ENCODE results near the gene PRRC2C.
A peak's percentile ranks its signal among the peaks of the same experiment; 100 is the strongest.
"Not testable (repeated sequence)": the region's sequence is repeated elsewhere in the genome, so short reads cannot be mapped to it uniquely, and the experiment has no call there.

Gene PRRC2C

DNA sequence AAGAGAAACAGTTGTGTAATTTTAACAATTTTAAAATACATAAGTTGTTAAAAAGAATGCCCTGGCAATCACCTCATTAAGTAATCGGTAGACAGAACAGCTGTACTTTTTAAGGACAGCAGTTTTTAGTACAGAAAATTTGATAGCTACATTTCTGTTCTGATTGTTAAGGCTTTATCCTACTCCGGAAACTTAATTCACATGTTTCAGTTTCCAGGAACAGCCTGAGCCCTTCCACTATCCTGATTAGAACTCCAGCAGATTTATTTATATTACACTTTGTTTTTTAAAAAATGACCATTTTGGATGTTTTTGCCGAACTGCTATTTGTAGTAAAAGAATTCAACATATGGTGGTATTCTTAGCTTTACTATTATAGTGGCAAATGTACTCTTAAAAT is 8.7 kb downstream of the PRRC2C start:
- no peak overlapping the region for H3K4me3 ChIP-seq
- no peak overlapping the region for H3K27ac ChIP-seq

DNA sequence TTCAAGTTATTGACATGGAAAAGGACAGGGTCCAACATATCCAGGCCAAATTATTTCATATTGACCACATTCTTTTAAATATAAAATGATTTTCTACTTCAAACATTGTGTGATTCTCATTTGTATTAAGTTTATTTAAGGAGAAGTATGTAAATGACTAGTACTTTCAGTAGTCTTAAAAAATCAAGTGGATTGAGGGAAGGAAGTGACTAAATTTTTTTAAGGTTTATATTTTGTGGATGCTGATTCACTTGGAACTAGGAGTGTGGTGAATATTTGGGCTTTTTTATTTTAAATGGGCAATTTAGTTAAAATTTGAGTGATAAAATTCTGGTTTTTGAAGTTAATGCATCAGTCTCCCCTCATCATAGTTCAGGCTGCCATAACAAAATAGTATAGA is 10.1 kb downstream of the PRRC2C start:
- Histone ChIP-seq H3K27ac (no peak overlapping the region), H3K4me3 (no peak overlapping the region)

DNA sequence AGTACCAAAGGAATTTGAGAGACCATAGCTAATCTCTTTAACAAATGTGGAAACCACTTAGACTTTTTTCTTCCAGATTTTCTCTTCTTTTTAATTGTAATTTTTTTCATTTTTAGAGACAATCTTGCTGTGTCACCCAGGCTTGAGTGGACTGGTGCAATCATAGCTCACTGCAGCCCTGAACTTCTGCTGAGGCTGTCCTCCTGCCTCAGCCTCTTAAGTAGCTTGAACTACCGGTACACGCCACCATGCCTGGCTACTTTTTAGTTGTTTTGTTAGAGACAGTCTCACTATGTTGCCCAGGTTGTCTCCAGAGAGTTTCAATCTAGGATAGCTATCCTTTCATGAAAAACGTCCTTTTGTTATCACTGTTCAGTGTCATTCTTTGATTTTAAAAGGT is 15.0 kb downstream of the PRRC2C start:
- peak overlapping the region in 1 of 21 experiments; percentile 7 for H3K27ac ChIP-seq
- H3K4me3 ChIP-seq: no peak overlapping the region

DNA sequence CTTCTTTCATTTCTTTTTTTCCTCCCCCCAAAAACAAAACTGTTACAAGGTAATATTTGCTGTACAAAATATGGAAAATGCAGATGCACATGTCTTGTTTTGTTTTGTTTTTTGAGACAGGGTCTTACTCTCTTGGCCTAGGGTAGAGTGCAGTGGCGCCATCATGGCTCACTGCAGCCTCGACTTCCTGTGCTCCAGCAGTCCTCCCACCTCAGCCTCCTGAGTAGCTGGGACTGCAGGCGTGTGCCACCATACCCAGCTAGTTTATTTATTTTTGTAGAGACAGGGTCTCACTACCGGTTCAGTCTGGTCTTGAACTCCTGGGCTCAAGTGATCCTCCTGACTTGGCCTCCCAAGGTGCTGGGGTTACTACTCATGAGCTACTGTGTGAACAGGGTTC is 15.5 kb downstream of the PRRC2C start:
- H3K27ac ChIP-seq: no peak overlapping the region
- no peak overlapping the region for H3K4me3 ChIP-seq

DNA sequence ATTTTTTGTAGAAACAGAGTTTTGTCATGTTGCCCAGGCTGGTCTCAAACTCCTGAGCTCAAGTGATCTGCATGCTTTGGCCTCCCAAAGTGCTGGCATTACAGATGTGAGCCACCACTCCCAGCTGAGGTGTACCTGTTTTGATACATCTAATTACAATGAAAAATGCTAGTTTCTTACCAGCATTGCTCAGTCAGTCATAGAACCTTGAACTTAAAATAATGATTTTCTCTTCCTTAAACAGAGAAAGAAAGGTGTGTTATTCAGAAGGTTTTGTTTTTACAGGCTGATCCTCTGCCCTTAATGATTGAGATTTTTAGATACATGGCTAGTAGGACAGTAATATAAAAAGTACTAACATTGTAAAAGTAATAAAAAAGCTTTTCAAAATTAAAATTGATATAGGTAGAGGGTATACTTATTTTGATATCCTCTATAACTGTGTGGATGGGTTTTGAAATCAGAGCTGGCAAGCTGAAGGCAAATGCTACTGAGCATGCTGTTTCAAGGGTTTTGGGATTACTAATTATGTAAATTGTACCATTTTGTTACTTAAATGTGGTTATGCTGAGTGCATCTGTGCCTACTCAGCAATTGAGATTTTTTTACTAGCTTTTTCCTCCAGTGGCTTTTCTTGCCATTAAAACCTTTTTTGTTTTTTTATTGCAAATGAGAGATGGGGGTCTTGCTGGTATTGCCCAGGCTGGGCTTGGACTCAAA is 16.1 kb downstream of the PRRC2C start:
- Histone ChIP-seq H3K4me3 (no peak overlapping the region), H3K27ac (no peak overlapping the region)

DNA sequence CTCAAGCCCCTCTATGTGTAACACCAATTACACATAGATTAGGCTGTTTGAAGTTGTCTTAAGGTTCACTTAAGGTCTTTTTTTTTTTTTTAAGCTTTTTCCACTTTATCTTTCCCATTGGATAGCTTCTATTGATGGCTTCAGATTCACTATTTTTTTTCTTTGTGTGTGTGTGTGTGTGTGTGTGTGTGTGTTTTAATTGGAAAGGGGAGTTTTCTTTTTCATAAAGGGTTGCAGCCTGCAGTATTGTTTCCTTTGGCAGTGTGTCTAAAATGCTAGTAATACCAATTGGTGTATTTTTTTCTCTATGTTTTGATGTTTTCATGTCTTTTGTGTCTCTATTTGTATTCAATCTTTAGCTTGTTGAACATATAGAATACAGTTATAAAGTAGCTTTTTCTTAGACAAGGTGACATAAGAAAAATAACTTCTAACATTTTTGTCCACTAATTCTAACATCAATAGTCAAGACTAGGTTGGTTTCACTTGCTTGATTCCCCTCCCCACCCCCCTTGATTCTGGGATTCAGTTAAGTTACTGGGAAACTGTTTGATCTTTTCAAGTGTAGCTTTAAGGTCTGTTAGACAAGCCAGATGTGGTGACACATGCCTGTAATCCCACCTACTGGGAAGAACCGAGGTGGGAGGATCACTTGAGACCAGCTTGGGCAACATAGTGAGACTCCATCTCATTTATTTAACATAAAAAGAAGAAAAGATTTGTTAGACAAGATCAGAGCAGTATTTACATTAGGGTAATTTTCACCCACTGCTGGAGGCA is 21.4 kb downstream of the PRRC2C start:
- Histone ChIP-seq H3K27ac (no peak overlapping the region), H3K4me3 (no peak overlapping the region)

DNA sequence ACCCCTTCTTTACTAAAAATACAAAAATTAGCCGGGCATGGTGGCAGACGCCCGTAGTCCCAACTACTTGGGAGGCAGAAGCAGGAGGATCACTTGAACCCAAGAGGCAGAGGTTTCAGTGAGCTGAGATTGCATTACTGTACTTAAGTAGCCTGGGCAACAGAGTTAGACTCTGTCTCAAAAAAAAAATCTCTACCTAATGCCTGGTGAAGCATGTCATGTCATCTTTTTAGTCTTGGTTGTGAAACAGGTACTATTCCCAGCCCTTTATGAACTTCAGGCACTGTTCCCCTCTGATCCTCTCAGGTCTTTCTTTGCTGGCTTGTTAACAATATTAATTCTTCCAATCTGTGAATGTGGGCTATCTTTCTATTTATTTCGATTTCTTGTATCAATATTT is 22.1 kb downstream of the PRRC2C start:
- H3K4me3 ChIP-seq: no peak overlapping the region
- H3K27ac ChIP-seq: no peak overlapping the region

DNA sequence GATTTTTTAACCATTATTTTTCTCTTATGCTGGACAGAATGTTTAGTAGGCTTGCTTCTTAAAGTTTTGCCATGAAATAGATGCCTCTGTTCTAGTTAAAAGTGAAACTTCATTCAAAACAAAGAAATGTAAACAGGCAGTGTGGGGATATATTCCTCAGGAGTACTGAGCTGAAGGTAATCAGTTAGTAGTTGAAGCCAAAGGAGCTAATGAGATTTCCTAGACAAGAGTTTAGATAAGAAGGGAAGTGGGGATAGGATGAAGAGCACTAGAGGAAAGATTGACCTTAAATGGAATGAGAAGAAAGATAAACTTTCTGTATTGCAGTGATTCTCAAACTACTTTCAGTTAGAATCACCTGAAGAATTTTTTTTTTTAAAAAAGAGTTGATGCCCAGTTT is 23.9 kb downstream of the PRRC2C start:
- H3K27ac ChIP-seq: no peak overlapping the region
- H3K4me3 ChIP-seq: no peak overlapping the region

DNA sequence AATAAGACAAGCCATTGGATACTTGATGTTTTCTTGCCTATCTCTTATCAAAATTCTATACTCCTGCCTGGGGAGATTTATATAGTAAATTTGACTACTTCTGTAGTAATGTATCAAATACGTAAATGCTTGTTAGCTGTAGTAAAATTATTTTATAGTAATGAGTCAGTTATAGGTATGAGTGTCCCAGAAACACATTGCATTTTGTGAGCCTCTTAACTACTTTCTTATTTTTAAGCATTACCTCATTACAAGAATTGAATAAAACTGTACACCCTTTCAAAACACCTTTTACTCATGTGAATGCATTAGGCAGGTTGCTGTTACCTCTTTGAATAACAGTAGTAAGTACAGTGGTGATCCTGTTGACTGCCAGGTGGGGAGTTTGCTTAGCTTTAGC is 28.4 kb downstream of the PRRC2C start:
- H3K27ac ChIP-seq: no peak overlapping the region
- H3K4me3 ChIP-seq: no peak overlapping the region

DNA sequence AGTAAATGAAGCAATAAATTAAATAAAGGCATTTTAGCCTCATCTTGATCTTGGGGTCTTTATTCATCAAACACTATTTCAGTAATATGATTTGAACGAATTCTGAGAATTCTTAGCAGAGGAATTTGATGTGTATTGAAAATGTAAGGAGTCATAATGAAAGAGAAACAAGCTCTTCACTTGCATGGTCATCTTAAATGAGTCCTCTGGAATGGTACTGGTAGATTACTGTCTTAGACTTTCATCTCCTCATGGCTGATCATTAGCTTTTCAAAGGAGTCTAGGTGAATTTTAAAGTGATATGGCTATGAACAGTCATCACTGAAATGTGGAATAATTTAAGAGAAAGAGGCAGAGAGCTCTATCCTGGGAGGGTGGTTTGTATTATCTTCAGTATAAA is 30.0 kb downstream of the PRRC2C start:
- no peak overlapping the region for H3K27ac ChIP-seq
- H3K4me3 ChIP-seq: no peak overlapping the region

DNA sequence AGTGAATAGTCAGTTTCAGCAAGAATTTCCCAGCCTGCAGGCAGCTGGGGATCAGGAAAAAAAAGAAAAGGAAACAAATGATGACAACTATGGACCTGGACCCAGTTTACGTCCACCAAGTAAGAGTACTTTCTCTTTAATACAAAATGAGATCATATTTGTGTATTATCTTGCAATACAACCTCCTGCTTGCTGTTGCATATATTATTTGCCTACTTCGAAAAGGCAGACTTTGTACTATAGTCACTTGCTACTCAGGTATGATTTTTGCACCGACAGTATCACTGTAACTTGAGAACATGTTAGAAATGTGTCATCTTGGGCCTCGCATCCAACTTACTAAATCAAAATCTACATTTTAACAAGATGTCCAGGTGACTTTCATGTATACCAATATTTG is 30.4 kb downstream of the PRRC2C start:
- Histone ChIP-seq H3K27ac (no peak overlapping the region), H3K4me3 (no peak overlapping the region)

DNA sequence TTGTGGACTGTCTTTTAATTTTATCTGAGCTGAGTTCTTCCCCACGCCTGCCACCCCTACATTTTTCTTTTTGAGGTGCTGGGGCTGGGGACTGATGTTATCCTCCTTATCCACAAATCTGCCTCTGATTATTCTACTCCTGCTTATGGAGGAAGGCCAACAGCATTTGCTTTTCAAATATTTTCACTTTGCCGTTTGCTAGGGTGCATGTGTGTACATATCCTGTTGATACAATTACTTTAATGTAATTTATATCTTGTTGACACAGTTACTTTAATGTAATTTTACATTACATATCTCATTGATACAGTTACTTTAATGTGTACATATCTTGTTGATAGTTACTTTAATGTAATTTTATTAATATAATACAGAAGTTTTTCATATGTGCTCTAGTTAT is 36.2 kb downstream of the PRRC2C start:
- H3K27ac ChIP-seq: no peak overlapping the region
- H3K4me3 ChIP-seq: no peak overlapping the region

DNA sequence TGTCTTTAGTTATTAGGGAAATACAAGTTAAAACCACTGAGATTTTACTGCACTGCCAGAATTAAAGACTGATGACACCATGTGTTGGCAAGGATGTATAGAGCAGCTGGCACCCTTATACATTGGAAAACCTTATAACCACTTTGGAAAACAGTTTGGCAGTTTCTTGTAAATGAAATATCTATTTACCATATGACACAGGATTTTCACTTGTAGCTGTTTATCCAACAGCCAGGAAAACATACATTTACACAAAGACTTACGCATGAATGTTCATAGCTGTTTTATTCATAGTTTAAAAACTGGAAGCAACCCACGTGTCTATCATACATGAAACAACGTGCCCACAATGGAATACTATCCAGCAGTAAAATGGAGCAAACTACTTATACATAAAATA is 45.3 kb downstream of the PRRC2C start:
- H3K27ac ChIP-seq: no peak overlapping the region
- no peak overlapping the region for H3K4me3 ChIP-seq

DNA sequence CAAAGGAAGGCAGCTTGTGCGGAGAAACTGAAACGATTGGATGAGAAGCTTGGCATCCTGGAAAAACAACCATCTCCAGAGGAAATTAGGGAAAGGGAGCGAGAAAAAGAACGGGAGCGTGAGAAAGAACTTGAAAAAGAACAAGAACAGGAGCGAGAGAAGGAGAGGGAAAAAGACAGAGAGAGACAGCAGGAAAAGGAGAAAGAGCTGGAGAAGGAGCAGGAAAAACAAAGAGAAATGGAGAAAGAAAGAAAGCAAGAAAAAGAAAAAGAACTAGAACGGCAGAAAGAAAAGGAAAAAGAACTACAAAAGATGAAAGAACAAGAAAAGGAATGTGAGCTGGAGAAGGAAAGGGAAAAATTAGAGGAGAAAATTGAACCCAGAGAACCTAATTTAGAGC is 47.2 kb downstream of the PRRC2C start:
- H3K27ac ChIP-seq: no peak overlapping the region
- no peak overlapping the region for H3K4me3 ChIP-seq

DNA sequence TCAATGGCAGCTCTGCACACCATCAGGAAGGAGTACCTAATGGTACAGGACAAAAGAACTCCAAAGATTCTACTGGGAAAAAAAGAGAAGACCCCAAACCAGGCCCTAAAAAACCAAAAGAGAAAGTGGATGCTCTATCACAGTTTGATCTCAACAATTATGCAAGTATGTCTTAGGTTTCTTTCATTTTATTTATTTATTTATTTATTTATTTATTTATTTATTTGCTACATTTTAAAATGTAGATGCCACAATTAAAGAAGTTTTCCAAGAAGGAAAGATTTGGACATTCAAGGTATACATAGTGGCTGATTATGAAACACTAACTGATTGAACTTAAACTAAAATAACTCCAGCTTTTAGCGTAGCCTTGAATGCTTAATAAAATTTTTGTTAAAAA is 60.2 kb downstream of the PRRC2C start:
- no peak overlapping the region for H3K4me3 ChIP-seq
- no peak overlapping the region for H3K27ac ChIP-seq

DNA sequence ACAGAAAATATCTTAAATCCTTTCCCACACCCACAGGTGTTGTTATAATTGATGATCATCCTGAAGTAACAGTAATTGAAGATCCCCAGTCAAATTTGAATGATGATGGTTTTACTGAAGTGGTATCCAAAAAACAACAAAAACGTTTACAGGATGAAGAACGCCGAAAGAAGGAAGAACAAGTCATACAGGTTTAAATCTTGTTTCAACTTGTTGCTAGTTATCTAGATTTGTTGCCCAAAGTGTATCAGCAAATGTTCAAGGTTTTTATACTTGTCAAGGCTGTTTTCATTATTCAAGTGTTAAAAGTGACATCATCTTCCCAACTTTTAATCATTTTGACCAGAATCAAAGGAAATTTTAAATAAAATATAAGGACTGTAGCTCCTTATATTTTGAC is 64.7 kb downstream of the PRRC2C start:
- Histone ChIP-seq H3K4me3 (no peak overlapping the region), H3K27ac (no peak overlapping the region)

DNA sequence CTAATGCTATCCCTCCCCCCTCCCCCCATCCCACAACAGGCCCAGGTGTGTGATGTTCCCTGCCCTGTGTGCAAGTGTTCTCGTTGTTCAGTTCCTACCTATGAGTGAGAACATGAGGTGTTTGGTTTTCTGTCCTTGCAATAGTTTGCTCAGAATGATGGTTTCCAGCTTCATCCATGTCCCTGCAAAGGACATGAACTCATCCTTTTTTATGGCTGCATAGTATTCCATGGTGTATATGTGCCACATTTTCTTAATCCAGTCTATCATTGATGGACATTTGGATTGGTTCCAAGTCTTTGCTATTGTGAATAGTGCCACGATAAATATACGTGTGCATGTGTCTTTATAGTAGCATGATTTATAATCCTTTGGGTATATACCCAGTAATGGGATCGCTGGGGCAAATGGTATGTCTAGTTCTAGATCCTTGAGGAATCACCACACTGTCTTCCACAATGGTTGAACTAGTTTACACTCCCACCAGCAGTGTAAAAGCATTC is 65.3 kb downstream of the PRRC2C start:
- not testable (repeated sequence) for H3K27ac ChIP-seq, H3K4me3 ChIP-seq

DNA sequence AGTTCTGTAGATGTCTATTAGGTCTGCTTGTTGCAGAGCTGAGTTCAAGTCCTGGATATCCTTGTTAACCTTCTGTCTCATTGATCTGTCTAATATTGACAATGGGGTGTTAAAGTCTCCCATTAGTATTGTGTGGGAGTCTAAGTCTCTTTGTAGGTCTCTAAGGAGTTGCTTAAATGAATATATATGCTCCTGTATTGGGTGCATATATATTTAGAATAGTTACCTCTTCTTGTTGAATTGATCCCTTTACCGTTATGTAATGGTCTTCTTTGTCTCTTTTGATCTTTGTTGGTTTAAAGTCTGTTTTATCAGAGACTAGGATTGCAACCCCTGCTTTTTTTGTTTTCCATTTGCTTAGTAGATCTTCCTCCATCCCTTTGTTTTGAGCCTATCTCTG is 68.6 kb downstream of the PRRC2C start:
- not testable (repeated sequence) for H3K4me3 ChIP-seq, H3K27ac ChIP-seq

DNA sequence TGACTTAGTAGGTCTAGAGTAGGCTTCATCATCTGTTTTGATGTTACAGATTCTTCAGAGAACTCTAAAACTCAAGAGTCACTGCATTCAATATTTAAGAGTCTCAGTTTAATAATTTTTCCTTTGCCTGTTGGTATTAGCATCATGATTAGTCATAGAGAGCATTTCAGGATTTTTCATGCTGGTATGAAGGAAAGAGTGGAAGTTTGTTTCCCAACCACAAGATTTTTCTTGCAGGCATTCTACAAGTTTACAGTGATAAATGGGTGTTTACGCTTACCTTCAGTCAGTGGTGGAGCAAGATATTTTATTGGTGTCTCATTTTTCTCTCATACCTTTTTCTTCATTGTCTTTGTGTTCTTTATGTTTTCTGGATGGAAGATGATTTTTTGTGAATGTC is 78.3 kb downstream of the PRRC2C start:
- Histone ChIP-seq H3K4me3 (no peak overlapping the region), H3K27ac (no peak overlapping the region)

DNA sequence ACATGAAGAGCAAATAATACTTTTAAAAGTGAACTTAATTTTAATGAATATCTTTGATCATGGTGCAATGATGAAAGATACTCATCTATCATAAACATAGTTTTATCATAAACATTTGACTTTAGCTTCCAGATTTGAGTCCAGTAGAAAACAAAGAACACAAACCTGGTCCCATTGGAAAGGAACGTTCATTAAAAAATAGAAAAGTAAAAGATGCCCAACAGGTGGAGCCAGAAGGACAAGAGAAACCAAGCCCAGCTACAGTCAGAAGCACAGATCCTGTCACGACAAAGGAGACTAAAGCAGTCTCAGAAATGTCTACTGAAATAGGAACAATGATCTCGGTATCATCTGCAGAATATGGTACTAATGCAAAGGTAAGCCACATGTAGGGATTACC is 81.1 kb downstream of the PRRC2C start:
- Histone ChIP-seq H3K4me3 (no peak overlapping the region), H3K27ac (no peak overlapping the region)

DNA sequence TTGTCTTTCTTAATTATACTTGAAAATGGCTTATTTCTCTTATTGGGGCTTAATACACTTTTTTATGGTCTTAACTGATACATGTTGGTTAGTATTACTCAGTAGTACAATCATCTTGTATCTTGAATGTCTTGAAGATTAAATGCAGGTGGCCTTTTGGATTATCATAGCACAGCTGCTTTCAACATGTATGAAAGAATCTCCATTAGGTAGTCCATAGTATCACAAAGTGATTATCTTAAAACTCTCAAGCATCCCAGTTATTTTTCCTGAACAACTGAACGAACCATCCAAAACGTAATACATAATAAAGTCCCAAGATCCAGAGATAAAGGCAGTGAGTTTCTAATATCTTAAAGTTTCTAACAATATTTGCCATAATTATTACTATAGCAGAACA is 85.0 kb downstream of the PRRC2C start:
- Histone ChIP-seq H3K4me3 (no peak overlapping the region), H3K27ac (no peak overlapping the region)

DNA sequence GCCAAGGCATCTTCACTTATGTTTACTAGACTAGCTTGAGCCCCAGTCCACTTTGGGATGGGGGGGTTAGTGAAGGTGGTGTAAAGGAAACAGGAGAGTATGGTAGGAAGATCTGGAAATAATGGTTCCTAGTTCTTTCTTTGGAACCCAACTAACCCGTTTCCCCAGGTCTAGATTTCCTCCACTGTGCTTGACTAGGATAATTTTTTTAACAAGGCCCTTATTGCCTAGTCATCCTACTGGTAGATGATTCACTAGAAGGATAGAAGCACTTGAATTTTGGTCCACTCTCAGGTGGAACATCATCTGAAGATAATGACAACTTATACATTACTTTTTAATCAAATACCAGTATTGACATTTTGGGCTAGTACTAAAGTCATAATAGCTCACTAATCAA is 90.8 kb downstream of the PRRC2C start:
- no peak overlapping the region for H3K4me3 ChIP-seq
- no peak overlapping the region for H3K27ac ChIP-seq
